Epithelial cell of proximal tubule (primary cell): ENCODE results near the gene MYO18B. TPM values are rescaled to one million over a fixed set of nuclear protein-coding genes. Genes with fewer than 3 reads are reported as not detected.

ENCODE experiments used
- DNase-seq: peaks from one replicate; pipeline ENCODE4 v3.0.0-alpha.2; 2011; ENCODE audit warnings: low read depth
- H3K4me3 ChIP-seq: 2 replicates; pipeline ENCODE4 v1.5.1; 2011; ENCODE audit warnings: low read depth, mild to moderate bottlenecking, low read length
- total RNA-seq: library from RNA; depleted of rRNA; stranded (reverse); fragments of >200 nt; gene quantifications from 2 replicates; pipeline ENCODE4 v1.2.3, GENCODE V29; 2015
- TF ChIP-seq, protein P1 (sequence below): conservative IDR thresholded peaks from 2 replicates; pipeline ENCODE4 v1.5.1; 2012; ENCODE audit warnings: low read depth, mild to moderate bottlenecking, low read length

The MYO18B gene
- total RNA-seq, 1 donor from 2014 or later, result not detected

DNA sequence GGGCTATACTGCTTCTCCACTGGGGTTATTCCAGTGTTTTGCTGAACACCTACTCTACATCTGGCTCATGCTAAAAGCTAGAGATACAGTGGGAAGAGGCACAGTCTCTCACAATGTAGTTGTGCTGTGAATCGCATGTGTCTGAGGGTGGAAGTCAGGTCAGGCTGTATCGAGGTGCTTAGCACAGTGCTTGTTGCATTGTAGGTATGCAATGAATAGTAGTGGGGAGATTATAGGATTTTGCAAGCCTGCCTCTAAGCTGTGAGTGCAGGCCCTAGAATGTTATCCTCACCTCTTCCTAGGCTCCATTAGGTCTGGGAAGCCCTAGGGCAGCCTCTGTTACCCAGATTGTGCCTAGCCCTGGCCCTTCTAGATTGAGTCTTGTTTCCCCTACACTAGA lies 37.4 kb downstream of the MYO18B start:
- H3K4me3 ChIP-seq, result no peak overlapping the region
- no peak for DNase-seq
- TF ChIP-seq, protein P1, sequence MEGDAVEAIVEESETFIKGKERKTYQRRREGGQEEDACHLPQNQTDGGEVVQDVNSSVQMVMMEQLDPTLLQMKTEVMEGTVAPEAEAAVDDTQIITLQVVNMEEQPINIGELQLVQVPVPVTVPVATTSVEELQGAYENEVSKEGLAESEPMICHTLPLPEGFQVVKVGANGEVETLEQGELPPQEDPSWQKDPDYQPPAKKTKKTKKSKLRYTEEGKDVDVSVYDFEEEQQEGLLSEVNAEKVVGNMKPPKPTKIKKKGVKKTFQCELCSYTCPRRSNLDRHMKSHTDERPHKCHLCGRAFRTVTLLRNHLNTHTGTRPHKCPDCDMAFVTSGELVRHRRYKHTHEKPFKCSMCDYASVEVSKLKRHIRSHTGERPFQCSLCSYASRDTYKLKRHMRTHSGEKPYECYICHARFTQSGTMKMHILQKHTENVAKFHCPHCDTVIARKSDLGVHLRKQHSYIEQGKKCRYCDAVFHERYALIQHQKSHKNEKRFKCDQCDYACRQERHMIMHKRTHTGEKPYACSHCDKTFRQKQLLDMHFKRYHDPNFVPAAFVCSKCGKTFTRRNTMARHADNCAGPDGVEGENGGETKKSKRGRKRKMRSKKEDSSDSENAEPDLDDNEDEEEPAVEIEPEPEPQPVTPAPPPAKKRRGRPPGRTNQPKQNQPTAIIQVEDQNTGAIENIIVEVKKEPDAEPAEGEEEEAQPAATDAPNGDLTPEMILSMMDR, result no peak

DNA sequence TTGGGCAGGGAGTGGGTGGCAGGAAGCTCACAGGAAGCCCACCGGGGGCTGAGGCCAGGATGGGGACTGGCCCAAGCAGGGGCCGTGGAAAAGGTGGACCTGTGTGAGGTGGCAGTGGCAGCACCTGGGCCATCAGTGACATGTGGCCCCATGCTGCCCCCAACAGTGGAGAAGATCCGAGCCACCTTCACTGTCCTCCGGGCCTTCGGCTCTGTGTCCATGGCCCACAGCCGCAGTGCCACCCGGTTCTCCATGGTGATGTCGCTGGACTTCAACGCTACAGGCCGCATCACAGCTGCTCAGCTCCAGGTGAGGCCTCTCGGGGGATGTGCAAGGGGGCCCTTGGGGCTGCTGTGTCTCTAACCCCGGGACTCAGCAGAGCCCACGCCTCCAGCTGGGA lies 37.9 kb downstream of the MYO18B start:
- DNase-seq, result no peak
- H3K4me3 ChIP-seq, result no peak overlapping the region
- TF ChIP-seq, protein P1, result no peak

DNA sequence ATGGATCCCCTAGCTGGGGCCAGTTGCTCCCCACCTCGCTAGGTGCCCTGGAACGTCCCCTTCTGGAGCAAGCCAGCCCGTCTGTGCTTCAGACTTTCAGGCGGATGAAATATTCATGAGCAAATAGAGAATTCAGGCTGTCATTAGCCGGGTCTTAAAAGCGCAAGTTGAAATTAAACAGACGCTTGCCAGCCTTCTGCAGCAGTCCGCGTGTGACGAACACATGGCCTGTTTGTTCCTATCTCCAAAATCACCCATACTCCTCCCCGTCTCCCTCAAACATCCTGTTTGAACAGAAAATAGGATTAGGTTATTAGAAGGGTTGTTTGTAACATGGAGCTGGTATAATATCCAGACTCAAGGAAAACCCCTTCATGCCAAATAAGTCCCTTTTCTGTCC lies 38.7 kb downstream of the MYO18B start:
- TF ChIP-seq, protein P1, result no peak
- DNase-seq, result no peak
- no peak overlapping the region for H3K4me3 ChIP-seq

DNA sequence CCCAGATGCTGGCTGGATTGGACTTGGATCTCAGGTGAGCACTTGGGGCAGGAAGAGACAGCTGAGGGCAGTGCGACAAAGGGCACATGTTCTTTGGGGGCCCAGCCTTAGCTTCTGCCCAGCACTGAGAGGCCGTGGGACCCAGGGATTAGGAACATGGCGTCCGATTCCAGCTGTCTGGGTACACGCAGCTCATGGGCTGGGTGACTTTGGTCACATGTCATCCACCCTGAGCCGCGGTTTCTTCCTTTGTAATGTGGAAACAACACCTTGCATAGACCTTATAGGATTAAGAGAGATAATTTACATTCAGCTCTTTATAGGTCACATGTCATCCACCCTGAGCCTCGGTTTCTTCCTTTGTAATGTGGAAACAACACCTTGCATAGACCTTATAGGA lies 39.8 kb downstream of the MYO18B start:
- no peak overlapping the region for H3K4me3 ChIP-seq
- TF ChIP-seq, protein P1, result no peak

DNA sequence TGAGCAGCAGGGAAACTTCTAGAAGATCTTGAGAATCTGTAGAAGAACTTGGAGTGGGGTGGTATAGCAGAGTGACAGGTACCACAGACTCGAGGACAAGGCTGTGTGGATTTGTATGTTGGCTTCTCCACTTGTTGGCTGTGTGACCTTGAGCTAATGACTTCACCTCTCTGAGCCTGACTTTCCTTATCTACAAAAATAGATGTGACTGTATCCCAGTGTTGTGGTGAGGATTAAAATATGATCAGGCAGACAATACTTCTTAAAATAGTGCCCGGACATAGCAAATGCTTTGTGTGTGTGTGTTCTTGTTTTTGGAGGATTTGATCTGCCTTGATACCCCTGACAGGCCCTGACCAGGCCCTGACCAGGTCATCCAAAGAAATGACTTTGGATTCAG lies 40.8 kb downstream of the MYO18B start:
- TF ChIP-seq, protein P1, result no peak
- DNase-seq, result no peak
- H3K4me3 ChIP-seq, result no peak overlapping the region

More for the DNA sequence above, 39.8 kb downstream of the MYO18B start:
- no peak for DNase-seq

DNA sequence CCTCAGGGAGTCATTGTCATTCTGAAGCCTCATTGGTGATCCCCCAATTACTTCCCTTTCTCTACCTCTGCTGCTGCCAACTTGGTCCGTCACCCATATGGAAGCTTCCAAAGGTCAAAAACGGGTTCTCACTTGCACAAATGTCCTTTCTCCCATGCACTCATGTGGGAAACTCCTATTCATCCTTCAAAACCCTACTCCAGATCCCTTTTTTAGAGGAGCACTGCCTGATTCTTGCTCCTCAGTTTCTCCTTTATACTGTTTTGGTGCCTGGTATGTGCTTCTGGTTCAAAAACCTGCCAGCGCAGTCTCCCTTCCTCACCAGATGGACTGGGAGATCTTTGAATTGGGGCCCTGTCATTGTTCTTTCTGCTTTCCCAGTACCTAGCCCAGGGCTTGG lies 41.9 kb downstream of the MYO18B start:
- H3K4me3 ChIP-seq, result no peak overlapping the region
- DNase-seq, result no peak
- TF ChIP-seq, protein P1, result no peak

DNA sequence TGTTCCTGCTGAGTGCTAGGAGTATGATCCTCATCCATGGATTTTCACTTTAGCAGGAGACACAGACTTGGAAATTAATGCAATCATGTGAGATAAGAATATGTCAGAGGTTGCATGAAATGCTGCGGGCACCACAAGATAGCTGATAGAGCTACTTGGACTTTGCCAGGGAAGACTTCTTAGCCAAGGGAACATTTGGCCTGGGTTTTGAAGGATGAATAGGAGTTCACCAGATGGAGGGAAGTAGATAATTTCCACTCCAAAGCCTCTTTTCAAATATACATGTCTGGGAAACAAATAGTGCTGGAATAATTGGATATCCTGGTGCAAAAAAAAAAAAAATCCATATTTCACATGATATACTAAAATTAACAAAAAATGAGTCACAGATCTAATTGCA lies 44.2 kb downstream of the MYO18B start:
- DNase-seq, result no peak
- TF ChIP-seq, protein P1, result no peak
- H3K4me3 ChIP-seq, result no peak overlapping the region
